GM18858 (cell line): ENCODE results near the gene RHNO1.
"Not testable (repeated sequence)": the region's sequence is repeated elsewhere in the genome, so short reads cannot be mapped to it uniquely, and the experiment has no call there.

Experiments
- ATAC-seq: cut with Tn5 transposase; IDR thresholded peaks from one replicate; pipeline ENCODE4 v1.9.1; 2021; ENCODE audit not compliant: unreplicated experiment

RHNO1 gene

GRCh38 chr12:2858334-2858733, 18.7 kb upstream of the RHNO1 start:
- no peak for ATAC-seq

- ATAC-seq: no peak
Measured at GRCh38 chr12:2858944-2859421, 18.0 kb upstream of the RHNO1 start.

DNA sequence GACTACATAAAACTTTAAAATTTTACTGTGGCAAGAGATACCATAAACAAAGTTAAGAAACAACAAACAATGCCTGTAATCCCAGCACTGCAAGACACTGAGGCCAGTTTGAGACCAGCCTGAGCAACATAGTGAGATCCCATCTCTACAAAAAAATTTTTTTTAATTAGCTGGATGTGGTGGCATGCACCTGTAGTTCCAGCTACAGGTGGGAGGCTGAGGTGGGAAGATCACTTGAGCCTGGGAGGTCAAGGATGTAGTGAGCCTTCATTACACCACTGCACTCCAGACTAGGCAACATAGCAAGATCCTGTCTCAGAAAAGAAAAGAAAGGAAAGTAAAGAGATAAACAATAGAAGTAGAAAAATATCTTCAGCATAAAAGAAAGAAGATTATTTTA, 16.9 kb upstream of the RHNO1 start:
- ATAC-seq: no peak

GRCh38 chr12:2862876-2863275, 14.1 kb upstream of the RHNO1 start:
- ATAC-seq: no peak

GRCh38 chr12:2863402-2863801, 13.6 kb upstream of the RHNO1 start:
- not testable (repeated sequence) for ATAC-seq

DNA sequence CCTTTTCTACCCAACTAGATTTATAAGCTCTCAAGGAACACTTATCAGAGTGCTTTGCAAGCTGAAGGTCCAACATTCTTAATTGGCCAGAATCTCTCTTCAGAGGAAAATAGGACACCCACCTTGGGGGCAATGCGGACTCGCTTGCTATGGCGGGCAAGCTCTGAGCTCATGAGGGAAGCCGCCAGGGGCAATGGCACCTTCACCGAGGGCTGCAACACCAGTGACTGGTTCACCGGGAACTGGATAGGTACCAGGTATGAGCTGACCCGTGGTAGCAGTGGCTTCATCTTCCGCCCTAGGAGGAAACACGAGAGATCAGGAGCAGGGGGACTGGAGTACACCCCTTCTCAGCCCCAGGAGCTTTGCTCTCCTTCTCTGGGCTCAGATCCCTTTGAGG, 12.8 kb upstream of the RHNO1 start:
- no peak for ATAC-seq

DNA sequence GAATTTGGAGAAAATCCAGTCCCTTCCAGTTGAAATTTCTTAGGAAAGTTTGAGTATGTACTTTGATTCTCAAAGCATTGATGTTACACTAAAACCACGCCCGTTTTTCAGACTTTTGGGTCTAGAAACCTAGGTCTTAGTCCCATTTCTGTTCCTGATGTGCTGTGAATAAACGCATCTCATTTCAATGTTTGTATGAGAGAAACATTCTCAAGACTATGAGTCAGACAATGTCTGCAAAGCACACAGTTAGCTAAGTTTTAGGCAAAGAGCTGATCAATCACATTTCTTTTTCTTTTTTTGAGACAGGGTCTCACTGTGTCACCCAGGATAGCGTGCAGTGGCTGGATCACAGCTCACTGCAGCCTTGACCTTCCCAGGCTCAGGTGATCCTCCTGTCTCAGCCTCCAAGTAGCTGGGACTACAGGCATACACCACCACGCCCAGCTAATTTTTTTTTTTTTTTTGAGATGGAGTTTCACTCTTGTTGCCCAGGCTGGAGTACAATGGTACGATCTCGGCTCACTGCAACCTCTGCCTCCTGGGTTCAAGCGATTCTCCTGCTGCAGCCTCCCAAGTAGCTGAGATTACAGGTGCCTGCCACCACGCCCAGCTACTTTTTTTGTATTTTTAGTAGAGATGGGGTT, 7.9 kb upstream of the RHNO1 start:
- not testable (repeated sequence) for ATAC-seq

DNA sequence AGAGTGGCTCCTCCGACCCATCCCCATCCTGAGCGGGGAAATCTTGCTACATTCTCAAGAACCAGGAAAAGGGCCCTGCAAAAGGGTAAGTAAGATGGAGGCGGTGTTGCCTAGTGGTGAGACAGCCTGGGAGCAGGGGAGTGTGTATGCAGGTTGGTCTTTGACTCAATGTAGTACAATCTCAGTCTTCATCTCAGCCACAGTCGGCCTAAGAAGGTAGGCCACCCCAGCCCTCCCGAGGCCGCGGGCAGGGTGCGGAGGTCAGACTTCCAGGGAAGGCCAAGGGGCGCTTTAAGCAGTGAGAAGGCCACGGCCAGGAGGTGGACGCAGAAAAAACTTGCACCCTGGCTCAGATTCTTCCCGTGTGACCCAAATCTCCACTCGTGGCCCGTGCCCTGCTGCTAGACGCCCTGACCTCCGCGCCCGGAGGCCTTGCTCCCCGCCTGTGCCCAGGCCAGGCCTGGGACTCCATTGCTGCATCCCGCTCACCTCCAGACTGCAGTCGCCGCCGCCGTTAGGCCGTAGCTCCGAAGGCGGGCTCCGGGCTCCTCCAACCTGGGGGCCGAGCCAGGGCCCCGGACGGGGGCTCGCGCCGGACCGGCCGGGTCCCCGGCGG, 484 bp upstream of the RHNO1 start:
- peak; percentile 20 for ATAC-seq

DNA sequence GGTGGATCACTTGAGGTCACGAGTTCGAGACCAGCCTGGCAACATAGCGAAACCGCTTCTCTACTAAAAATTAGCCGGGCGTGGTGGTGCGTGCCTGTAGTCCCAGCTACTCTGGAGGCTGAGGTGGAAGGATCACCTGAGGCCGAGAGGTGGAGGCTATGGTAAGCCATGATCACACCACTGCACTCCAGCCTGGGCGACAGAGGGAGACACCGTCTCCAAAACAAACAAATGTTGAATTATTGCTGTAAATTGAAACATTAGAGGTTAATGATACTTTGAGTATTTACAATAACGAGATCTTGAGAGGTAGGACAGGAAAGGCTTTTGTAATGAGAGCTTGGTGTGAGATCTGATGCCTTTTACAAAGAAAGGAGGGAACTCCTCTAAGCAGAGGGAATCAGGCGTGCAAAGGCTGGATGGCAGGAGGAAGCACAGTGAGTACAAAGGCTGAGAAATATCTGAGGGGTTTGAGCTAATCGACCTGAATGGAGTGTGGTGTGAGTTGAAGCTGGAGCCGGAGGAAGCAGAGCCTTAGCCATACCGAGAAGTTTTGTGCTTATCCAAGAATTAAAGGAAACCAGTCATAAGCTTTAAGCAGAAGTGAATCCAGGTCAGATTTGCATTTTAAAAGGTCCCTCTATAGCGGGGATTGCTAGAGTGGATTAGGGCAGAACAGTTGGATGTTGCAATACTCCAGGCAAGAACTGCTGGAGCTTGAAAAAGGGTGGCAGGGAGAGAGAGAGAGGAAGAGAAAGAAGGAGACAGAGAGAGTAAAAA, 1.1 kb downstream of the RHNO1 start:
- ATAC-seq: no peak

DNA sequence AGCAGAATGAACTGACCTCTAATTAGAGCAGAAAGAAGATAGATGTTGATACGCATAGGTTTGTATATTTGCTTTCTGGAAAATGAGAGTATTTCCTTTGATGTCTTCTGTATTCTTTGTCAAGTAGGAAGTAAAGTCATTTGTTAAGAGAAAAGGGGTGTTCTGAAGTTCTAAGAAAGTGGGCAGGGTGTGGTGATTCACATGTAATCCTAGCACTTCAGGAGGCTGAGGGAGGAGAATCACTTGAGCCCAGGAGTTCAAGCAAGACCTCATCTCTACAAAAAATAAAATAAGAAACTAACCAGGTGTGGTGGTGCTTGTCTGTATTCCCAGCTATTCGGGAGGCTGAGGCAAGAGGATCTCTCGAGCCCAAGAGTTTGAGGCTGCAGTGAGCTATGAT, 2.8 kb downstream of the RHNO1 start:
- no peak for ATAC-seq

DNA sequence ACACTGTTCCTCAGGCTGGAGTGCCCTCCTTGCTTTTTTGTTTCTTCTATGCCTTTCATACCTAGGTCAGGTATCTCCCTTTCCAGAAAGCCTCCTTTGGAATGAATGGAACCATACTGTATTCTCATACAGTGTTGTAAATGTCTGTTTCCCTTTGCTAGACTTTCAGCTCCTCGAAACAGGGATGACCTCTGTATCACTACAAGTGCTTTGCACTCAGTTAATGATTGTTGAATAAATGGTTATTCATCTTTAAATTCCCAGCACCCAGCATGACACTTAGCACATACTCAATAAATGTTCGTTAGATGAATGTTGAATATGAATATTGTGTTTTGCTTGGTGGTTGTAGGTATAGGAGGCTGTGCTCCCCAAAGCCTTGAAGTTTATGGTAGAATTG, 7.8 kb downstream of the RHNO1 start:
- ATAC-seq: no peak

DNA sequence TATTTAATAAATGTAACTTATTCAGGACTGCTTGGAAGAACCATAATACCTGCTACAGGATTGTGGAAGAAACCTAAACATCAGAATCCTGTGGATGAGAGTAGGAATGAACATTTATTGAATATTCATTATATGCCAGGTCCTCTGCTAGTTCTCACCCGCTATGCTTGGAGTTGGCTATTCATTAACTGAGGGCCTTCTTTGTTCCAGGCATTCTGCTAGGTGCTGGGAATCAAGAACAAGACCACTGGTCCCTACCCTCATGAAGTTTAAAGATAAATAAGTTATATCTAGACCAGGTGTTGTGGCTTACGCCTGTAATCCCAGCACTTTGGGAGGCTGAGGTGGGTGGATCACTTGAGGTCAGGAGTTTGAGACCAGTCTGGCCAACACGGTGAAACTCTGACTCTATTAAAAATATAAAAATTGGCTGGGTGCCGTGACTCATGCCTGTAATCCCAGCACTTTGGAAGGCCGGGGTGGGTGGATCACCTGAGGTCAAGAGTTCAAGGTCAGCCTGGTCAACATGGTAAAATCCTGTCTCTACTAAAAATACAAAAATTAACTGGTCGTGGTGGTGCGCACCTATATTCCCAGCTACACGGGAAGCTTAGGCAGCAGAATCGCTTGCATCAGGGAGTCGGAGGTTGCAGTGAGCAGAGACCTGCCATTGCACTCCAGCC, 9.9 kb downstream of the RHNO1 start:
- no peak for ATAC-seq

- ATAC-seq: no peak
Measured at GRCh38 chr12:2890001-2890387, 13.0 kb downstream of the RHNO1 start.

DNA sequence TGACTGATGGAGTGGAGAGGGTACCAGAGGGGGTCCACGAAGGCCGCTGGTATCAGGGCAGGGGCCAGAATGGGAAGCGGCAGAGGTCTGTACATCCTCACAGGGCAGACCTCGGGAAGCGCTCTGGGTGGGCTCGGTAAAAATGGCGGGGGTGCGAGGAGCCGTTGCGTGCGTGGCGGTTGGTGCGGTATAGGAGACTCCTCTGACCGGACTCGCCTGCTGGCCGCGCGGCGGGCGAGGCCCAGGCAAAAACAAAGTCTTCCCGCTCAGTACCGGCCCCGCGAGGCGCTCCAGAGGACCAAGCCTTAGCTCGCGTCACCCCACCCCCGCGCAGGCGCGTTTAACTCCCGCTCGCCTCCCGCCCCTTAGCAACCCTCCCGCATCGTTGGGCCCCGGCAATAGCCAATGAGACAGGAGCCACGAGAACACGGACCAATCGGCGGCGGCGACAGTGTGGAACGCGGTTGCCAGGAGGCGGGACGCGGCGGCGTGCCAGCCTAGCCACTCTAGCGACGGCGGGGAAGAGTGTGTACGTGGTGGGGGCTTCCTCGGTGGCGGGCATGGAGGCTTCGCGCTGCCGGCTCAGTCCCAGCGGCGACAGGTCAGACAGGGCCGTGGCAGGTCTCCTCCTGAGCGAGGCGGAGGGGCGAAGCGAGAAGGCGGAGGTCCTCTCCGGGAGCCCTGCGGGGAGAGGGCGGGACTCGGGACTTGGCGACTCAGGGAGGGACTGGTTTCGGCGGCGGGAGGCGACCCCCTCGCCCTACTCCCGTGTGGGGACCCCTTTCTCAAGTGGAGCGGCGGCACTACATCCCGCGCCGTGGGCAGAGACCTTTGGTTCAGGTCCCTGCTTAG, 13.6 kb downstream of the RHNO1 start, which contains the start of gene TULP3:
Gene TULP3, plus strand, starts transcription at position 504 of the 852 bp plus-strand sequence. Its CDS starts 57 bp downstream, at position 561.
- ATAC-seq: peak; percentile 93

DNA sequence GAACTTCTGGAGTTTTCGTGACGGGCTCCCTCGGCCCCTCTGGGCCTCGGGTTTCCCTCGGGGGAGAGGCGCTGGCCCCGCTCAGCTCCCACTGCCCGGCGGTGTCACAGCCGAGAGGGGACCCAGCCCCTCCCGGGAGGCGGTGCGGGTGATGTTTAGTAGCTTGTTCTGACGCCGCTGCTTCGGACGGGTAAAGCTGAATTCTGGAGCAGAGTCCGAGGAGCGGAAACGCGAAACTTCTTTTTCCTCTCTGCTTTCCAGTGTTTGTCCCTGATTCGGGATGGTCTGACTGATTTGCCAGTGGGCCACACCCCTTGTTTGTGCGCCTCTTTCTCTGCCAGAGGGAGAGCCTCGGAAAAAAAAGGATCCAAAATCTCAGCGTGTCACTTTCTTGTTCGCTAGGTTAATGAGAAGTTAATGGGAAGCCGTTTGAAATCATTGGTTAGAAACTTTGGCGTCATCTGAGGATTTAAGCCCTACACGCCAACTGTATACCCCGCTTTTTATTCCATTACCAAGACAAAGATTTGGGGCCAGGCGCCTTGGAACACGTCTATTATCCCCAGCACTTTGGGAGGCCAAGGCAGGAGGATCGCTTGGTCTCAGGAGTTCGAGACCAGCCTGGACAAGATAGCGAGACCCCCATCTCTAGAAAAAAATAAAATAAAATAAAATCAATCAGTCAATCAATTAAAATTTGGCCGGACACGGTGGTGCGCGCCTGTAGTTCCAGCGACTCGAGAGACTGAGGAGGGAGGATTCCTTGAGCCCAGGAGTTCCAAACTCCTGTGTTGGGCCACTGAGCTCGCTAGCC, 14.4 kb downstream of the RHNO1 start:
- ATAC-seq: no peak

GRCh38 chr12:2892246-2892645, 15.2 kb downstream of the RHNO1 start:
- no peak for ATAC-seq

GRCh38 chr12:2893007-2893406, 16.0 kb downstream of the RHNO1 start:
- ATAC-seq: no peak

GRCh38 chr12:2895051-2895451, 18.0 kb downstream of the RHNO1 start:
- no peak for ATAC-seq

DNA sequence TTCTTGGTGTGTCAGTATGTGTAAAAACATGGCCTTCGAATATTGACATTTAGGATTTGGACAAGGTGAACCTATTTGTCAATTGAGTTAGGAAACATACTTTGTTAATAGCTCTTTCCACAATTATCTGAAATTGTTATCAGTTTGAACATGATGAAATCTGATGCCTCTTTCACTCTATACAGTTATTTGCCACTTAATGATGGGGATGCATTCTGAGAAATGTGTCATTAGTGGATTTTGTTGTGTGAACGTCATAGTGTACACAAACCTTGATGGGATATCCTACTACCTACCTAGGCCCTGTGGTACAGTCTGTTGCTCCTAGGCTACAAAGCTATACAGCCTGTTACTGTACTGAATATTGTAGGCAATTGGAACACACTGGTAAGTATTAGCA, 18.5 kb downstream of the RHNO1 start:
- no peak for ATAC-seq

- no peak for ATAC-seq
Measured at GRCh38 chr12:2897418-2897817, 20.4 kb downstream of the RHNO1 start.
